ENCODE measurements around the gene MEA1. TPM values are rescaled to one million over a fixed set of nuclear protein-coding genes. Genes with fewer than 3 reads are reported as not detected.

Gene MEA1
- total RNA-seq, 4 donors from 2014 or later: 59.5 to 99.9 (median 77.5) TPM

- 36% methylated on average over 9 of the region's 9 CpGs for WGBS, 2 donors
- intact Hi-C loops (cut with DNase I; ENCODE audit: low total_unique reads): no loop called here
- peak overlapping the region; percentile 81 for H3K4me3 ChIP-seq (ENCODE audit: low read depth, poor library complexity, severe bottlenecking)
- no peak for DNase-seq (ENCODE audit: low spot score in 2 of 2)
- TF ChIP-seq POLR2A (IDR thresholded peaks at IDR 0.05) (no peak), CTCF (IDR thresholded peaks at IDR 0.05) (no peak)
Observed at GRCh38 chr6:42979523-42980177, 34.1 kb downstream of the MEA1 start.

- TF ChIP-seq POLR2A (IDR thresholded peaks at IDR 0.05) (peak in 1 of 2 donors; percentile 5), CTCF (IDR thresholded peaks at IDR 0.05) (no peak)
- peak within 1 kb of the TSS; percentile 81 for H3K4me3 ChIP-seq (ENCODE audit: low read depth, poor library complexity, severe bottlenecking)
- WGBS, 2 donors: 1% methylated on average over 25 to 34 of the region's 59 CpGs
- DNase-seq (ENCODE audit: low spot score in 2 of 2): peak; percentile 59 to 97
- intact Hi-C loops (cut with DNase I; ENCODE audit: low total_unique reads): no loop called here
Observed at GRCh38 chr6:42978839-42979522, 34.8 kb downstream of the MEA1 start, which contains the start of gene PEX6. Gene PEX6, minus strand, starts transcription at chr6:42979181. Its CDS starts 31 bp downstream, at chr6:42979150.

- 0% methylated on average over 3 to 13 of the region's 28 CpGs for WGBS, 2 donors
- intact Hi-C loops (cut with DNase I; ENCODE audit: low total_unique reads): no loop called here
- peak overlapping the region; percentile 81 for H3K4me3 ChIP-seq (ENCODE audit: low read depth, poor library complexity, severe bottlenecking)
- TF ChIP-seq CTCF (IDR thresholded peaks at IDR 0.05) (no peak), POLR2A (IDR thresholded peaks at IDR 0.05) (no peak)
- peak in 1 of 2 donors; percentile 85 for DNase-seq (ENCODE audit: low spot score in 2 of 2)
Observed at GRCh38 chr6:42978487-42978838, 35.3 kb downstream of the MEA1 start.

- TF ChIP-seq CTCF (IDR thresholded peaks at IDR 0.05) (no peak), POLR2A (IDR thresholded peaks at IDR 0.05) (no peak)
- DNase-seq (ENCODE audit: low spot score in 2 of 2): no peak
- intact Hi-C loops (cut with DNase I; ENCODE audit: low total_unique reads): no loop called here
- 58 to 61% methylated on average over 5 of the region's 5 CpGs for WGBS, 2 donors
- H3K4me3 ChIP-seq (ENCODE audit: low read depth, poor library complexity, severe bottlenecking): no peak overlapping the region
Observed at GRCh38 chr6:42974919-42975505, 38.7 kb downstream of the MEA1 start.

- no peak overlapping the region for H3K4me3 ChIP-seq (ENCODE audit: low read depth, poor library complexity, severe bottlenecking)
- DNase-seq (ENCODE audit: low spot score in 2 of 2): no peak
- 89 to 95% methylated on average over 3 of the region's 3 CpGs for WGBS, 2 donors
- TF ChIP-seq CTCF (IDR thresholded peaks at IDR 0.05): no peak
- no peak for TF ChIP-seq POLR2A (IDR thresholded peaks at IDR 0.05)
- intact Hi-C loops (cut with DNase I; ENCODE audit: low total_unique reads): no loop called here
Observed at GRCh38 chr6:42973926-42974325, 39.8 kb downstream of the MEA1 start.

All from lower leg skin (tissue), 4 donors.